OCI-LY1 (cell line): Measurements from ENCODE around the gene TEC.

Source experiments
- CTCF ChIP-seq: fragments of 200-600 bp; sonication (generic), shearing (Covaris generic); IDR thresholded peaks from 2 replicates; pipeline ENCODE4 v1.5.1; 2017; ENCODE audit warnings: mild to moderate bottlenecking, antibody characterized with exemption, low read length, moderate library complexity, mixed read lengths
- EZH2 ChIP-seq: fragments of 200-600 bp; sonication (generic), shearing (Covaris generic); IDR thresholded peaks from 2 replicates; pipeline ENCODE4 v1.8.0; 2017; ENCODE audit warnings: borderline replicate concordance, mixed run types, mild to moderate bottlenecking, antibody characterized with exemption, low read length, moderate library complexity, mixed read lengths

- no peak for TF ChIP-seq CTCF
- no peak for TF ChIP-seq EZH2
Measured at GRCh38 chr4:48149827-48150370, 119.7 kb downstream of the TEC start.
